Liver (tissue), 9 donors: ENCODE results near the gene CLN3. TPM values are rescaled to one million over a fixed set of nuclear protein-coding genes. Genes with fewer than 3 reads are reported as not detected.

ENCODE experiments used
- DNase-seq: peaks from one replicate; pipeline ENCODE4 v3.0.0-alpha.2; 2017; ENCODE audit warnings: low spot score
- H3K27ac ChIP-seq, 2 donors: one replicate each; pipeline ENCODE4 v1.7.0; 2013; ENCODE audit warnings: inconsistent platforms in 2 of 2, low read length in 2 of 2, control low read depth in 1 of 2, low read depth in 1 of 2, mild to moderate bottlenecking in 1 of 2
- H3K27me3 ChIP-seq, 4 donors: one replicate each; pipeline versions ENCODE4 v1.6.1 to v1.7.0; 2013; ENCODE audit warnings: low read length in 3 of 4, inconsistent platforms in 1 of 4, mild to moderate bottlenecking in 1 of 4, moderate library complexity in 1 of 4; ENCODE audit not compliant: control insufficient read depth in 4 of 4, insufficient read depth in 4 of 4
- H3K36me3 ChIP-seq, 4 donors: one replicate each; pipeline versions ENCODE4 v1.6.1 to v1.7.0; 2013; ENCODE audit warnings: low read length in 3 of 4, mild to moderate bottlenecking in 3 of 4, low read depth in 1 of 4, moderate library complexity in 1 of 4; ENCODE audit not compliant: control insufficient read depth in 4 of 4, insufficient read depth in 3 of 4
- H3K4me1 ChIP-seq, 4 donors: one replicate each; pipeline versions ENCODE4 v1.6.1 to v1.7.0; 2013; ENCODE audit warnings: low read length in 3 of 4, mild to moderate bottlenecking in 3 of 4, moderate library complexity in 1 of 4; ENCODE audit not compliant: control insufficient read depth in 4 of 4, insufficient read depth in 4 of 4
- H3K4me3 ChIP-seq, 3 donors: one replicate each; pipeline versions ENCODE4 v1.6.1 to v1.7.0; 2013; ENCODE audit warnings: low read length in 3 of 3, control low read depth in 1 of 3, low read depth in 1 of 3, mild to moderate bottlenecking in 1 of 3
- H3K9ac ChIP-seq, 2 donors: one replicate each; pipeline ENCODE4 v1.7.0; 2013; ENCODE audit warnings: low read length in 2 of 2, mild to moderate bottlenecking in 2 of 2, moderate library complexity in 2 of 2, control low read depth in 1 of 2, low read depth in 1 of 2
- H3K9me3 ChIP-seq, 4 donors: one replicate each; pipeline versions ENCODE4 v1.6.1 to v1.7.0; 2013; ENCODE audit warnings: low read length in 3 of 4; ENCODE audit not compliant: control insufficient read depth in 4 of 4
- ATF3 ChIP-seq: IDR thresholded peaks from 2 replicates; pipeline ENCODE4 v1.6.1; 2016; ENCODE audit warnings: antibody characterized with exemption
- EGR1 ChIP-seq, 2 donors: IDR thresholded peaks; 2 replicates each; pipeline ENCODE4 v1.6.1; 2016 to 2018; ENCODE audit warnings: antibody characterized with exemption in 2 of 2, low read depth in 2 of 2
- FOXA1 ChIP-seq: IDR thresholded peaks from 2 replicates; pipeline ENCODE4 v1.6.1; 2016; ENCODE audit warnings: antibody characterized with exemption
- FOXA2 ChIP-seq: IDR thresholded peaks from 2 replicates; pipeline ENCODE4 v1.6.1; 2016; ENCODE audit warnings: antibody characterized with exemption
- GABPA ChIP-seq, 2 donors: IDR thresholded peaks in 1 of 2; conservative IDR thresholded peaks in 1 of 2; 2 replicates each; pipeline ENCODE4 v1.6.1; 2016; ENCODE audit warnings: antibody characterized with exemption in 2 of 2, mild to moderate bottlenecking in 1 of 2, moderate library complexity in 1 of 2
- HNF4A ChIP-seq, 2 donors: conservative IDR thresholded peaks; 2 replicates each; pipeline ENCODE4 v1.6.1; 2016; ENCODE audit warnings: antibody characterized with exemption in 2 of 2, mild to moderate bottlenecking in 2 of 2
- HNF4G ChIP-seq: IDR thresholded peaks from 2 replicates; pipeline ENCODE4 v1.6.1; 2016; ENCODE audit warnings: antibody characterized with exemption
- JUND ChIP-seq, 2 donors: IDR thresholded peaks; 2 replicates each; pipeline ENCODE4 v1.6.1; 2016; ENCODE audit warnings: antibody characterized with exemption in 2 of 2
- MAX ChIP-seq: IDR thresholded peaks from 2 replicates; pipeline ENCODE4 v1.6.1; 2016; ENCODE audit warnings: antibody characterized with exemption
- NR2F2 ChIP-seq: IDR thresholded peaks from 2 replicates; pipeline ENCODE4 v1.6.1; 2016; ENCODE audit warnings: antibody characterized with exemption
- RAD21 ChIP-seq, 2 donors: IDR thresholded peaks; 2 replicates each; pipeline ENCODE4 v1.6.1; 2016; ENCODE audit warnings: antibody characterized with exemption in 2 of 2, mild to moderate bottlenecking in 2 of 2
- RXRA ChIP-seq, 2 donors: IDR thresholded peaks; 2 replicates each; pipeline ENCODE4 v1.6.1; 2017 to 2018; ENCODE audit warnings: antibody characterized with exemption in 2 of 2, mild to moderate bottlenecking in 1 of 2
- SP1 ChIP-seq: IDR thresholded peaks from 2 replicates; pipeline ENCODE4 v1.6.1; 2018; ENCODE audit warnings: antibody characterized with exemption, mild to moderate bottlenecking
- TAF1 ChIP-seq: conservative IDR thresholded peaks from 2 replicates; pipeline ENCODE4 v1.6.1; 2016; ENCODE audit warnings: antibody characterized with exemption, mild to moderate bottlenecking
- YY1 ChIP-seq: IDR thresholded peaks from 2 replicates; pipeline ENCODE4 v1.6.1; 2016; ENCODE audit warnings: antibody characterized with exemption, mild to moderate bottlenecking
- ZBTB33 ChIP-seq: IDR thresholded peaks from 2 replicates; pipeline ENCODE4 v1.6.1; 2016; ENCODE audit warnings: antibody characterized with exemption
- WGBS: extraction: QIAGEN DNeasy Blood & Tissue Kit; methylation state at CpG from one replicate; pipeline ENCODE4 v1.1.7; 2013; 5-methylcytosine and 5-hydroxymethylcytosine counted together
- polyA plus RNA-seq, 2 donors: library from polyadenylated mRNA; stranded (reverse) in 1 of 2; unstranded in 1 of 2; fragments of 200-250 nt in 1 of 2; fragments of >200 nt in 1 of 2; fragmentation: Nextera tagmentation in 1 of 2; extraction: Ambion mirVana in 1 of 2; gene quantifications; one replicate each; pipeline versions ENCODE4 v1.2.1 to v1.2.3, GENCODE V29; 2013 to 2015
- total RNA-seq, 2 donors: library from RNA; depleted of rRNA; stranded (reverse); fragments of >200 nt; gene quantifications; one replicate each; pipeline ENCODE4 v1.2.3, GENCODE V29; 2014
- TF ChIP-seq, protein P1 (sequence below): IDR thresholded peaks from 2 replicates; pipeline ENCODE4 v1.6.1; 2016; ENCODE audit warnings: antibody characterized with exemption, mild to moderate bottlenecking
- TF ChIP-seq, protein P2 (sequence below): fragments of 150-350 bp; IDR thresholded peaks from 2 replicates; pipeline ENCODE4 v1.5.1; 2017; ENCODE audit warnings: improper control_type of control experiment, low read depth, low read length; ENCODE audit not compliant: missing input control
- donor health status: healthy.
- donor health status: healthy.
- donor health status: healthy.
- donor health status: healthy.
- donor health status: healthy.

CLN3 gene
- total and polyA plus RNA-seq, 4 donors = 16.1 to 23.6 (median 19.3) TPM

DNA sequence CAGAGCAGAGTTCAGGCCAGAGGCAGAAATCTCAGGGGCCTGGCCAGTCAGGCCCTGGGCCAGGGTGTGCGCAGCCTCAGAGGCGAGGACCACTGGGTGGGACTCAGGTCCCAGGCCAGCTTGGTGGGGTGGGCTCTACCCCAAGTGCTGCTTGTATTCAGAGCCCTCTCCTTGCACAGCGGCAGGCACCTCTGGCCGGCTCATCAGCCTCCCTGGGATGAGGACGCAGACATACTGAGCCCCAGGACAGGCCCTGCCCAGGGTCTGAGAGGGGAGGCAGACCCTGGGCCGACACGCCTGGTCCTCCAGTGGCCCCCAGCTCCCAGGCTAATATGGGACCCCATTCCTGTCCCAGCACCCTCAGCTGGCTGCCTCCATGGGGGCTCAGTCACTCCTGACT lies 22.4 kb upstream of the CLN3 start:
- Histone ChIP-seq H3K27ac (no peak overlapping the region), H3K27me3 (no peaks in the 10 kb centered on the region), H3K36me3 (peaks cover 4 to 19% (median 15%) of the 10 kb centered on the region in 4 donors), H3K9me3 (no peaks in the 10 kb centered on the region), H3K4me3 (no peak overlapping the region), H3K9ac (no peak overlapping the region), H3K4me1 (no peaks in the 10 kb centered on the region)
- 97% methylated on average over 7 of the region's 7 CpGs for WGBS
- TF ChIP-seq RXRA (IDR thresholded peaks at IDR 0.05) (no peak), SP1 (no peak), MAX (no peak), FOXA2 (no peak), JUND (IDR thresholded peaks at IDR 0.05) (no peak), ZBTB33 (no peak), FOXA1 (no peak), RAD21 (IDR thresholded peaks at IDR 0.05) (no peak), ATF3 (no peak), YY1 (no peak), EGR1 (IDR thresholded peaks at IDR 0.05; ENCODE audit: low read depth in 2 of 2) (no peak), HNF4G (no peak), NR2F2 (no peak), GABPA (IDR thresholded peaks at IDR 0.05 in 1 of 2, conservative IDR thresholded peaks at IDR 0.05 in 1 of 2) (no peak), HNF4A (conservative IDR thresholded peaks at IDR 0.05) (no peak), TAF1 (no peak)
- TF ChIP-seq, protein P1, sequence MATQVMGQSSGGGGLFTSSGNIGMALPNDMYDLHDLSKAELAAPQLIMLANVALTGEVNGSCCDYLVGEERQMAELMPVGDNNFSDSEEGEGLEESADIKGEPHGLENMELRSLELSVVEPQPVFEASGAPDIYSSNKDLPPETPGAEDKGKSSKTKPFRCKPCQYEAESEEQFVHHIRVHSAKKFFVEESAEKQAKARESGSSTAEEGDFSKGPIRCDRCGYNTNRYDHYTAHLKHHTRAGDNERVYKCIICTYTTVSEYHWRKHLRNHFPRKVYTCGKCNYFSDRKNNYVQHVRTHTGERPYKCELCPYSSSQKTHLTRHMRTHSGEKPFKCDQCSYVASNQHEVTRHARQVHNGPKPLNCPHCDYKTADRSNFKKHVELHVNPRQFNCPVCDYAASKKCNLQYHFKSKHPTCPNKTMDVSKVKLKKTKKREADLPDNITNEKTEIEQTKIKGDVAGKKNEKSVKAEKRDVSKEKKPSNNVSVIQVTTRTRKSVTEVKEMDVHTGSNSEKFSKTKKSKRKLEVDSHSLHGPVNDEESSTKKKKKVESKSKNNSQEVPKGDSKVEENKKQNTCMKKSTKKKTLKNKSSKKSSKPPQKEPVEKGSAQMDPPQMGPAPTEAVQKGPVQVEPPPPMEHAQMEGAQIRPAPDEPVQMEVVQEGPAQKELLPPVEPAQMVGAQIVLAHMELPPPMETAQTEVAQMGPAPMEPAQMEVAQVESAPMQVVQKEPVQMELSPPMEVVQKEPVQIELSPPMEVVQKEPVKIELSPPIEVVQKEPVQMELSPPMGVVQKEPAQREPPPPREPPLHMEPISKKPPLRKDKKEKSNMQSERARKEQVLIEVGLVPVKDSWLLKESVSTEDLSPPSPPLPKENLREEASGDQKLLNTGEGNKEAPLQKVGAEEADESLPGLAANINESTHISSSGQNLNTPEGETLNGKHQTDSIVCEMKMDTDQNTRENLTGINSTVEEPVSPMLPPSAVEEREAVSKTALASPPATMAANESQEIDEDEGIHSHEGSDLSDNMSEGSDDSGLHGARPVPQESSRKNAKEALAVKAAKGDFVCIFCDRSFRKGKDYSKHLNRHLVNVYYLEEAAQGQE = no peak
- TF ChIP-seq, protein P2, sequence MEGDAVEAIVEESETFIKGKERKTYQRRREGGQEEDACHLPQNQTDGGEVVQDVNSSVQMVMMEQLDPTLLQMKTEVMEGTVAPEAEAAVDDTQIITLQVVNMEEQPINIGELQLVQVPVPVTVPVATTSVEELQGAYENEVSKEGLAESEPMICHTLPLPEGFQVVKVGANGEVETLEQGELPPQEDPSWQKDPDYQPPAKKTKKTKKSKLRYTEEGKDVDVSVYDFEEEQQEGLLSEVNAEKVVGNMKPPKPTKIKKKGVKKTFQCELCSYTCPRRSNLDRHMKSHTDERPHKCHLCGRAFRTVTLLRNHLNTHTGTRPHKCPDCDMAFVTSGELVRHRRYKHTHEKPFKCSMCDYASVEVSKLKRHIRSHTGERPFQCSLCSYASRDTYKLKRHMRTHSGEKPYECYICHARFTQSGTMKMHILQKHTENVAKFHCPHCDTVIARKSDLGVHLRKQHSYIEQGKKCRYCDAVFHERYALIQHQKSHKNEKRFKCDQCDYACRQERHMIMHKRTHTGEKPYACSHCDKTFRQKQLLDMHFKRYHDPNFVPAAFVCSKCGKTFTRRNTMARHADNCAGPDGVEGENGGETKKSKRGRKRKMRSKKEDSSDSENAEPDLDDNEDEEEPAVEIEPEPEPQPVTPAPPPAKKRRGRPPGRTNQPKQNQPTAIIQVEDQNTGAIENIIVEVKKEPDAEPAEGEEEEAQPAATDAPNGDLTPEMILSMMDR = no peak
- DNase-seq = no peak
